ENCODE results near the gene MCAM. TPM values are rescaled to one million over a fixed set of nuclear protein-coding genes. Genes with fewer than 3 reads are reported as not detected.

MCAM gene
- total RNA-seq, 2 donors from 2014 or later = 0.74 to 1.7 TPM

- no peak overlapping the region for H3K27ac Mint-ChIP-seq
- ATAC-seq (no peak), DNase-seq (ENCODE audit: low spot score) (no peak)
- peaks cover 3 to 4% of the 10 kb centered on the region in 2 donors for H3K4me1 Mint-ChIP-seq (ENCODE audit: low read depth in 2 of 2)
- peaks cover 21% of the 10 kb centered on the region for H3K36me3 Mint-ChIP-seq
- no peaks in the 10 kb centered on the region for H3K9me3 Mint-ChIP-seq
- H3K4me3 Mint-ChIP-seq = no peak overlapping the region
- H3K27me3 Mint-ChIP-seq = no peaks in the 10 kb centered on the region
Observed at GRCh38 chr11:119300198-119300964, 16.5 kb downstream of the MCAM start.

GRCh38 chr11:119299416-119299815, 17.5 kb downstream of the MCAM start:
- Mint-ChIP-seq H3K36me3 (peaks cover 17% of the 10 kb centered on the region), H3K27ac (no peak overlapping the region)
- no peak for ATAC-seq

DNA sequence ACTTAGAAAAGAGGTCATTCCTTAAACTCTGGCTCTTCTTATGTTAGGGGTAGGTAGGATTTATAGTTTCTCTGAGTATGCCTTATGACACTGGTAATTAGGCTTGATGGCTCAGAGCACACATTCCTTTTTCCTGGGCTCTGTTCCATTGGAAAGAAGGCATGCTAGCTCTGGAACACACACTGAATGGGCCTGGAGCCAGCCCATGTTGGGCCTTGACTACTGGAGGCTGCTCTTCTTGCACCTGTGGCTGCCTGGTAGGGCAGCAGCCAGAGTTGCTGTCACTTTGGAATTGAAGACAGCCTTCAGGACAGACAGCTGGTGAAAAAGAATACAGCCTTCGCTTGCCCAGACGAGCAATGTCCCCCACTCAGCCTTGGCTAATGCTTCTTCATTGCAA, 18.2 kb downstream of the MCAM start:
- H3K27me3 Mint-ChIP-seq = no peaks in the 10 kb centered on the region
- H3K36me3 Mint-ChIP-seq = peaks cover 17% of the 10 kb centered on the region
- no peak overlapping the region for H3K4me3 Mint-ChIP-seq
- H3K27ac Mint-ChIP-seq = no peak overlapping the region
- no peak for ATAC-seq
- no peaks in the 10 kb centered on the region for H3K9me3 Mint-ChIP-seq
- DNase-seq (ENCODE audit: low spot score) = no peak
- H3K4me1 Mint-ChIP-seq (ENCODE audit: low read depth in 2 of 2) = no peaks in the 10 kb centered on the region

More at GRCh38 chr11:119299416-119299815, 17.5 kb downstream of the MCAM start:
- H3K27me3 Mint-ChIP-seq = no peaks in the 10 kb centered on the region
- no peak for DNase-seq (ENCODE audit: low spot score)
- no peak overlapping the region for H3K4me3 Mint-ChIP-seq
- H3K9me3 Mint-ChIP-seq = no peaks in the 10 kb centered on the region
- no peaks in the 10 kb centered on the region for H3K4me1 Mint-ChIP-seq (ENCODE audit: low read depth in 2 of 2)

GRCh38 chr11:119297938-119298337, 19.0 kb downstream of the MCAM start:
- Mint-ChIP-seq H3K9me3 (no peaks in the 10 kb centered on the region), H3K4me1 (ENCODE audit: low read depth in 2 of 2) (no peaks in the 10 kb centered on the region), H3K27ac (no peak overlapping the region), H3K36me3 (peaks cover 17% of the 10 kb centered on the region), H3K4me3 (no peak overlapping the region), H3K27me3 (no peaks in the 10 kb centered on the region)
- DNase-seq (ENCODE audit: low spot score) (no peak), ATAC-seq (no peak)

- DNase-seq (ENCODE audit: low spot score) (no peak), ATAC-seq (no peak)
- Mint-ChIP-seq H3K27me3 (no peaks in the 10 kb centered on the region), H3K9me3 (no peaks in the 10 kb centered on the region), H3K27ac (no peak overlapping the region), H3K36me3 (peaks cover 13% of the 10 kb centered on the region), H3K4me1 (ENCODE audit: low read depth in 2 of 2) (no peaks in the 10 kb centered on the region), H3K4me3 (no peak overlapping the region)
Observed at GRCh38 chr11:119295178-119295577, 21.8 kb downstream of the MCAM start.

DNA sequence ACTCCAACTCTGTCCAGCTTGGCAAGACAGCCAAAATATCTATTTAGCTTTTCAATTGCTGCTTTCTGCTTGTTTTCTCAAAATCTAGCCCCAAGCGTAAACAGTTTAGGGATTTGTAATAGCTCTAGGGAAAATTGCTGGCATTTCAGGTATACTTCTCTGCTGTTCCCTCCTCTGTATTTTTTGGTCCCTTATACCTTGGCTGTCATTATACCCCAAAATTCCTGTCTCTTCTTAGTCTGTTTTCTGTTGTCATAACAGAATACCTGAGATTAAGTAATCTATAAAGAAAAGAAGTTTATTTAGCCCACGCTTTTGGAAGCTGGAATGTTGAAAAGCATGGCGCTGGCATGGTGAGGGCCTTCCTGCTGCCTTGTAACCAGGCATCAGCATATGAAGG, 23.5 kb downstream of the MCAM start:
- DNase-seq (ENCODE audit: low spot score) (no peak), ATAC-seq (no peak)
- no peak overlapping the region for H3K27ac Mint-ChIP-seq
- H3K4me3 Mint-ChIP-seq = no peak overlapping the region
- no peaks in the 10 kb centered on the region for H3K4me1 Mint-ChIP-seq (ENCODE audit: low read depth in 2 of 2)
- H3K27me3 Mint-ChIP-seq = no peaks in the 10 kb centered on the region
- H3K9me3 Mint-ChIP-seq = no peaks in the 10 kb centered on the region
- H3K36me3 Mint-ChIP-seq = peaks cover 8% of the 10 kb centered on the region

DNA sequence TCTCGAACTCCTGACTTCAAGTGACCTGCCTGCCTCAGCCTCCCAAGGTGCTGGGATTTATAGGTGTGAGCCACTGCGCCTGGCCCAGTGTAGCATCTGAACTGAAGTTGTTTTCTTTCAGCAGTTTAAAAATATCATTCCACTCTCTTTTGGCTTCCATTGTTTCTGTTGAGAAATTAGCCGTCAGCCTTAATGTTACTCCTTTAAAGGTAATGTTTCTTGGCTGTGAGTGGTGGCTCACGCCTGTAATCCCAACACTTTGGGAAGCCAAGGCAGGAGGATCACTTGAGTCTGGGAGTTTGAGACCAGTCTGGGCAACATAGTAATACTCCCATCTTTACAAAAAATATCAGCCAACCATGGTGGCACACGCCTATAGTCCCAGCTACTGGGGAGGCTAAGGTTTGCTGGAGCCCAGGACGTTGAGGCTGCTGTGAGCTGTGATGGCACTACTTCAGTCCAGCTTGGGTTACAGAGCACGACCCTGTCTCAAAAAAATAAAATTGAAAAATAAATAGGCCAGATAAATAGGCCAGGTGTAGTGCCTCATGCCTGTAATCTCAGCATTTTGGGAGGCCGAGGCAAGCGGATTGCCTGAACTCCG, 25.9 kb downstream of the MCAM start:
- no peak for ATAC-seq
- DNase-seq (ENCODE audit: low spot score) = no peak

GRCh38 chr11:119288219-119288618, 28.7 kb downstream of the MCAM start:
- DNase-seq (ENCODE audit: low spot score) (no peak), ATAC-seq (no peak)
- H3K9me3 Mint-ChIP-seq = no peaks in the 10 kb centered on the region
- no peak overlapping the region for H3K4me3 Mint-ChIP-seq
- H3K27ac Mint-ChIP-seq = no peak overlapping the region
- H3K4me1 Mint-ChIP-seq (ENCODE audit: low read depth in 2 of 2) = peaks cover 0 to 5% of the 10 kb centered on the region in 2 donors
- H3K36me3 Mint-ChIP-seq = peaks cover 20% of the 10 kb centered on the region
- H3K27me3 Mint-ChIP-seq = no peaks in the 10 kb centered on the region

More for the DNA sequence above, 25.9 kb downstream of the MCAM start:
- H3K27me3 Mint-ChIP-seq = no peaks in the 10 kb centered on the region
- no peaks in the 10 kb centered on the region for H3K9me3 Mint-ChIP-seq
- no peak overlapping the region for H3K4me3 Mint-ChIP-seq
- H3K36me3 Mint-ChIP-seq = peaks cover 16% of the 10 kb centered on the region
- no peak overlapping the region for H3K27ac Mint-ChIP-seq
- peaks cover 0 to 5% of the 10 kb centered on the region in 2 donors for H3K4me1 Mint-ChIP-seq (ENCODE audit: low read depth in 2 of 2)

GRCh38 chr11:119285431-119285830, 31.5 kb downstream of the MCAM start:
- peaks cover 20% of the 10 kb centered on the region for H3K36me3 Mint-ChIP-seq
- DNase-seq (ENCODE audit: low spot score) = no peak
- H3K4me3 Mint-ChIP-seq = no peak overlapping the region
- H3K27ac Mint-ChIP-seq = no peak overlapping the region
- H3K27me3 Mint-ChIP-seq = no peaks in the 10 kb centered on the region
- H3K4me1 Mint-ChIP-seq (ENCODE audit: low read depth in 2 of 2) = peaks cover 9 to 18% of the 10 kb centered on the region in 2 donors
- ATAC-seq = no peak
- H3K9me3 Mint-ChIP-seq = no peaks in the 10 kb centered on the region

DNA sequence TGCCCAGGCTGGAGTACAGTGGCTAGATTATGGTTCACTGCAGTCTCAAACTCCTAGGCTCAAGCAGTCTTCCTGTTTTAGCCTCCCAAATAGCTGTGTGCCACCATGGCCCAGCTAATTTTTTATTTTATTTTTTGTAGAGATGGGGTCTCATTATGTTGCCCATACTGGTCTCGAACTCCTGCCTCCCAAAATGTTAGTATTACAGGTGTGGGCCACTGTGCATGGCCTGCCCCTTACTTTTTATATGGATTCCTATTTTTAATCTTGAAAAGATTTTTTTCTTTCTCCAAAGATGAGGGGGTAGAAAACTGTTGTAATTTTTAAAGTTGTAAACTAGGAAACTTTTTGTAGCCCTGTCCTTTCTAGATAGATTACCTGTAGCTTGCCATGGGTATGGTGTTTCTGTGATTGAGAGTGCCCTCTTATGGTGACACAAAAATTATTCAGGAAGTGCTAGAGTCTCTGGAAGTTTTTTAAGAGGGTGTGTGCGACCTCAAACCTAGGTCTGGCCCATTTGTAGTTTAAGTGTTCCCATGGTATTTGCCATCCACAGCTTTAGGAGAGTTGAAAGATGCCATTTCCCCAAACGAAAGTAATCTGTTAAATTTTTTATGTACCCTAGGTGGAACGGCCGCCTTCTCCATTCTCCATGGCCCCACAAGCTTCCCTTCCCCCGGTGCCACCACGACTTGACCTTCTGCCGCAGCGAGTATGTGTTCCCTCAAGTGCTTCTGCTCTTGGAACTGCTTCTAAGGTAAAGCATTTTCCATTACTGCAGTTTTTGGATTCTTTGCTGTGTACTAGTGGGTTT, 32.4 kb downstream of the MCAM start:
- peaks cover 9 to 18% of the 10 kb centered on the region in 2 donors for H3K4me1 Mint-ChIP-seq (ENCODE audit: low read depth in 2 of 2)
- H3K4me3 Mint-ChIP-seq = no peak overlapping the region
- H3K27ac Mint-ChIP-seq = no peak overlapping the region
- H3K36me3 Mint-ChIP-seq = peaks cover 20% of the 10 kb centered on the region
- no peaks in the 10 kb centered on the region for H3K27me3 Mint-ChIP-seq
- no peaks in the 10 kb centered on the region for H3K9me3 Mint-ChIP-seq
- DNase-seq (ENCODE audit: low spot score) (no peak), ATAC-seq (no peak)

- Mint-ChIP-seq H3K9me3 (no peaks in the 10 kb centered on the region), H3K27ac (peak overlapping the region in 1 of 2 donors; percentile 2)
Observed at GRCh38 chr11:119282495-119282894, 34.4 kb downstream of the MCAM start.

GRCh38 chr11:119277660-119278059, 39.3 kb downstream of the MCAM start:
- peaks cover 5% of the 10 kb centered on the region for H3K36me3 Mint-ChIP-seq

More at GRCh38 chr11:119282495-119282894, 34.4 kb downstream of the MCAM start:
- Mint-ChIP-seq H3K4me1 (ENCODE audit: low read depth in 2 of 2) (peaks cover 9 to 13% of the 10 kb centered on the region in 2 donors), H3K4me3 (no peak overlapping the region), H3K27me3 (no peaks in the 10 kb centered on the region), H3K36me3 (peaks cover 20% of the 10 kb centered on the region)
- ATAC-seq (peak; percentile 59 to 65), DNase-seq (ENCODE audit: low spot score) (no peak)

DNA sequence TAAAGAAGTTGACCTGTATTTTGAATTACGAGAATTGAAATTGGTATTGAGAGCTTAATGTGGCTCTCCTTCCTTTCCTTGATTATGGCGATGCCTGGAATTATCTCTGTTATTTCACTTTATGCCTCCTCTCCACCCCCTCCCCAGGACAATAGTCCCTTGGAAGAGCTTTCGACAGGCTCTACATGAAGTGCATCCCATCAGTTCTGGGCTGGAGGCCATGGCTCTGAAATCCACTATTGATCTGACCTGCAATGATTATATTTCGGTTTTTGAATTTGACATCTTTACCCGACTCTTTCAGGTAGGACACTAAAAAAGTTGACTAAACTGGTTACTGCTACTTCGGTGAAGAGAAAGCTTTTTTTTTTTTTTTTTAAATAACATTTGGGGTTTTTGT, 43.2 kb downstream of the MCAM start:
- Mint-ChIP-seq H3K4me3 (no peak overlapping the region), H3K36me3 (peaks cover 5% of the 10 kb centered on the region), H3K27ac (no peak overlapping the region), H3K27me3 (no peaks in the 10 kb centered on the region), H3K4me1 (ENCODE audit: low read depth in 2 of 2) (no peaks in the 10 kb centered on the region), H3K9me3 (no peaks in the 10 kb centered on the region)
- no peak for ATAC-seq
- no peak for DNase-seq (ENCODE audit: low spot score)

More at GRCh38 chr11:119277660-119278059, 39.3 kb downstream of the MCAM start:
- ATAC-seq (no peak), DNase-seq (ENCODE audit: low spot score) (no peak)
- H3K27me3 Mint-ChIP-seq = no peaks in the 10 kb centered on the region
- H3K27ac Mint-ChIP-seq = no peak overlapping the region
- no peaks in the 10 kb centered on the region for H3K9me3 Mint-ChIP-seq
- H3K4me3 Mint-ChIP-seq = no peak overlapping the region
- peaks cover 6 to 7% of the 10 kb centered on the region in 2 donors for H3K4me1 Mint-ChIP-seq (ENCODE audit: low read depth in 2 of 2)

- H3K27ac Mint-ChIP-seq = no peak overlapping the region
- no peaks in the 10 kb centered on the region for H3K9me3 Mint-ChIP-seq
- no peak overlapping the region for H3K4me3 Mint-ChIP-seq
- no peak for ATAC-seq
- H3K4me1 Mint-ChIP-seq (ENCODE audit: low read depth in 2 of 2) = peaks cover 5 to 20% of the 10 kb centered on the region in 2 donors
- H3K27me3 Mint-ChIP-seq = no peaks in the 10 kb centered on the region
- H3K36me3 Mint-ChIP-seq = no peaks in the 10 kb centered on the region
- DNase-seq (ENCODE audit: low spot score) = no peak
Observed at GRCh38 chr11:119267645-119268044, 49.3 kb downstream of the MCAM start.

Data from natural killer cell treated with Interleukin-12 subunit alpha and Interleukin-12 subunit beta and Interleukin-15 and Interleukin-18, amount 100 ng/mL, for 72 hours (primary cell).